HepG2 (cell line): ENCODE results near the gene URM1. TPM values are rescaled to one million over a fixed set of nuclear protein-coding genes. Genes with fewer than 3 reads are reported as not detected.
A peak's percentile ranks its signal among the peaks of the same experiment; 100 is the strongest.

Source experiments
- ISX ChIP-seq: sonication (generic); formaldehyde crosslinking; conservative IDR thresholded peaks from 2 replicates; pipeline ENCODE4 v1.5.0; 2020; ENCODE audit warnings: missing genetic modification reagents
- LBX2 ChIP-seq: sonication (generic); formaldehyde crosslinking; IDR thresholded peaks from 2 replicates; pipeline ENCODE4 v1.5.0; 2020; ENCODE audit warnings: missing genetic modification reagents, mild to moderate bottlenecking, borderline replicate concordance
- NONO ChIP-seq, 2 experiments: fragments of 450-650 bp in 1 of 2; sonication (generic) in 1 of 2; formaldehyde crosslinking in 1 of 2; IDR thresholded peaks in 1 of 2; conservative IDR thresholded peaks in 1 of 2; 2 replicates each; pipeline versions ENCODE4 v1.6.1 to v1.8.0; 2017 to 2022; ENCODE audit warnings: mild to moderate bottlenecking in 1 of 2, missing genetic modification reagents in 1 of 2, moderate library complexity in 1 of 2
- PATZ1 ChIP-seq: sonication (generic); formaldehyde crosslinking; IDR thresholded peaks from 2 replicates; pipeline ENCODE4 v1.4.0; 2020; ENCODE audit warnings: missing genetic modification reagents
- PCBP1 ChIP-seq: fragments of 200-400 bp; formaldehyde crosslinking; IDR thresholded peaks from 2 replicates; pipeline ENCODE4 v1.6.1; 2017; ENCODE audit warnings: mild to moderate bottlenecking, low read depth, low read length, borderline replicate concordance
- RAD51 ChIP-seq: fragments of 450-650 bp; IDR thresholded peaks from 2 replicates; pipeline ENCODE4 v1.6.1; 2016; ENCODE audit warnings: borderline replicate concordance
- TOPORS ChIP-seq: sonication (generic); formaldehyde crosslinking; IDR thresholded peaks from 2 replicates; pipeline ENCODE4 v1.8.0; 2023; ENCODE audit warnings: mild to moderate bottlenecking, missing genetic modification reagents
- ZBTB49 ChIP-seq: sonication (generic); formaldehyde crosslinking; IDR thresholded peaks from 2 replicates; pipeline ENCODE4 v1.4.0; 2020; ENCODE audit warnings: missing genetic modification reagents, borderline replicate concordance
- ZNF317 ChIP-seq: sonication (generic); formaldehyde crosslinking; IDR thresholded peaks from 2 replicates; pipeline ENCODE4 v1.5.0; 2020; ENCODE audit warnings: mild to moderate bottlenecking, missing genetic modification reagents
- ZNF510 ChIP-seq: sonication (generic); formaldehyde crosslinking; IDR thresholded peaks from 2 replicates; pipeline ENCODE4 v1.4.0; 2020; ENCODE audit warnings: low read depth, mild to moderate bottlenecking, missing genetic modification reagents
- polyA plus RNA-seq, 8 experiments: library from polyadenylated mRNA; depleted of rRNA in 3 of 8; stranded (reverse) in 7 of 8; unstranded in 1 of 8; fragments of >200 nt; fragmentation: Illumina TruSeq in 4 of 8; extraction: Trizol in 4 of 8; gene quantifications; 2 replicates each; pipeline versions ENCODE4 v1.2.1 to v1.2.3, GENCODE V29; 2011 to 2016; ENCODE audit warnings: low read depth in 4 of 8, missing spikeins in 1 of 8, mixed read lengths in 1 of 8; ENCODE audit not compliant: insufficient read depth in 1 of 8
- total RNA-seq, 5 experiments: library from RNA; depleted of rRNA; stranded (reverse); fragments of >200 nt; fragmentation: Illumina TruSeq; extraction: Trizol; gene quantifications; 2 replicates each; pipeline ENCODE4 v1.2.3, GENCODE V29; 2016; ENCODE audit warnings: low read depth in 1 of 5
- TF ChIP-seq, protein P1 (sequence below): IDR thresholded peaks from 2 replicates; pipeline ENCODE4 v1.6.1; 2016; ENCODE audit warnings: missing compliant biosample characterization, missing genetic modification reagents, borderline replicate concordance
- TF ChIP-seq, protein P2 (sequence below): sonication (generic); formaldehyde crosslinking; IDR thresholded peaks from 2 replicates; pipeline ENCODE4 v1.4.0; 2020; ENCODE audit warnings: mild to moderate bottlenecking, missing genetic modification reagents

The URM1 gene
- total and polyA plus RNA-seq, 2 of the 13 experiments (the other 11 are each of a cell fraction or from before 2014, with no cell fraction given): 37.1 to 41.3 TPM

DNA sequence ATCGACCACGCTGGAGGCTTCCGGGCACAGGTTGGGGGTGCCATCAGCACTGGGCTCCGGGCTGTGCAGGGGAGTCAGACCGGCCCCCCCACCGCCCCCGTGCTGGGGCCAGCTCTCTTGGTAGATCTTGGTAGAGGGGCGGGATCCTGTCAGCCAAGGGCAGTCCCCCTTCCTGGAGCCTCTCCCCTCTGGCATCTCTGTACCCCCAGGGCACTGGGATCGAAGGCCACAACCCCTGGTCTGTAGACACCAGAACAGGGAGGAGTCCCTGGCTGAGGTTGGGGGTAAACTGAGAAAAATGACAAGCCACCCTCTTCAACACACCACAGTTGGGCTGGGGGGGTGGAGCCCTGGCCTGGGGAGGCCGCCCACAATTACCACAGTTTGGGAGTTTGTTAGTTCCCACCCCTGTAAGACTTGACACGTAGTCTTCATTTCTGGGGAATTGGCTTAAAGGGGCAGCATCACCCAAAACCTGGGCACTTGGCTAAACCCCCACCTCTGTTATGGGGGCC is 50.4 kb downstream of the URM1 start (continued):
- TF ChIP-seq ZBTB49 (CRISPR knock-in tag) (no peak), TOPORS (CRISPR knock-in tag) (no peak), PCBP1 (0 out of 2 replicates have a peak, but pooled peaks have one; percentile 6), RAD51 (no peak), ISX (CRISPR knock-in tag) (no peak), ZNF317 (CRISPR knock-in tag) (peak; percentile 41; the same call in 1 of the 2 replicates), NONO (IDR thresholded peaks at IDR 0.05) (no peak), NONO (CRISPR knock-in tag; conservative IDR thresholded peaks at IDR 0.05) (no peak), ZNF510 (CRISPR knock-in tag) (no peak), PATZ1 (CRISPR knock-in tag) (peak; percentile 16; the same call in 1 of the 2 replicates), LBX2 (CRISPR knock-in tag) (no peak)
- TF ChIP-seq, protein P1, sequence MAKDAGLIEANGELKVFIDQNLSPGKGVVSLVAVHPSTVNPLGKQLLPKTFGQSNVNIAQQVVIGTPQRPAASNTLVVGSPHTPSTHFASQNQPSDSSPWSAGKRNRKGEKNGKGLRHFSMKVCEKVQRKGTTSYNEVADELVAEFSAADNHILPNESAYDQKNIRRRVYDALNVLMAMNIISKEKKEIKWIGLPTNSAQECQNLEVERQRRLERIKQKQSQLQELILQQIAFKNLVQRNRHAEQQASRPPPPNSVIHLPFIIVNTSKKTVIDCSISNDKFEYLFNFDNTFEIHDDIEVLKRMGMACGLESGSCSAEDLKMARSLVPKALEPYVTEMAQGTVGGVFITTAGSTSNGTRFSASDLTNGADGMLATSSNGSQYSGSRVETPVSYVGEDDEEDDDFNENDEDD (CRISPR knock-in tag): 0 out of 2 replicates have a peak, but pooled peaks have one; percentile 5
- TF ChIP-seq, protein P2, sequence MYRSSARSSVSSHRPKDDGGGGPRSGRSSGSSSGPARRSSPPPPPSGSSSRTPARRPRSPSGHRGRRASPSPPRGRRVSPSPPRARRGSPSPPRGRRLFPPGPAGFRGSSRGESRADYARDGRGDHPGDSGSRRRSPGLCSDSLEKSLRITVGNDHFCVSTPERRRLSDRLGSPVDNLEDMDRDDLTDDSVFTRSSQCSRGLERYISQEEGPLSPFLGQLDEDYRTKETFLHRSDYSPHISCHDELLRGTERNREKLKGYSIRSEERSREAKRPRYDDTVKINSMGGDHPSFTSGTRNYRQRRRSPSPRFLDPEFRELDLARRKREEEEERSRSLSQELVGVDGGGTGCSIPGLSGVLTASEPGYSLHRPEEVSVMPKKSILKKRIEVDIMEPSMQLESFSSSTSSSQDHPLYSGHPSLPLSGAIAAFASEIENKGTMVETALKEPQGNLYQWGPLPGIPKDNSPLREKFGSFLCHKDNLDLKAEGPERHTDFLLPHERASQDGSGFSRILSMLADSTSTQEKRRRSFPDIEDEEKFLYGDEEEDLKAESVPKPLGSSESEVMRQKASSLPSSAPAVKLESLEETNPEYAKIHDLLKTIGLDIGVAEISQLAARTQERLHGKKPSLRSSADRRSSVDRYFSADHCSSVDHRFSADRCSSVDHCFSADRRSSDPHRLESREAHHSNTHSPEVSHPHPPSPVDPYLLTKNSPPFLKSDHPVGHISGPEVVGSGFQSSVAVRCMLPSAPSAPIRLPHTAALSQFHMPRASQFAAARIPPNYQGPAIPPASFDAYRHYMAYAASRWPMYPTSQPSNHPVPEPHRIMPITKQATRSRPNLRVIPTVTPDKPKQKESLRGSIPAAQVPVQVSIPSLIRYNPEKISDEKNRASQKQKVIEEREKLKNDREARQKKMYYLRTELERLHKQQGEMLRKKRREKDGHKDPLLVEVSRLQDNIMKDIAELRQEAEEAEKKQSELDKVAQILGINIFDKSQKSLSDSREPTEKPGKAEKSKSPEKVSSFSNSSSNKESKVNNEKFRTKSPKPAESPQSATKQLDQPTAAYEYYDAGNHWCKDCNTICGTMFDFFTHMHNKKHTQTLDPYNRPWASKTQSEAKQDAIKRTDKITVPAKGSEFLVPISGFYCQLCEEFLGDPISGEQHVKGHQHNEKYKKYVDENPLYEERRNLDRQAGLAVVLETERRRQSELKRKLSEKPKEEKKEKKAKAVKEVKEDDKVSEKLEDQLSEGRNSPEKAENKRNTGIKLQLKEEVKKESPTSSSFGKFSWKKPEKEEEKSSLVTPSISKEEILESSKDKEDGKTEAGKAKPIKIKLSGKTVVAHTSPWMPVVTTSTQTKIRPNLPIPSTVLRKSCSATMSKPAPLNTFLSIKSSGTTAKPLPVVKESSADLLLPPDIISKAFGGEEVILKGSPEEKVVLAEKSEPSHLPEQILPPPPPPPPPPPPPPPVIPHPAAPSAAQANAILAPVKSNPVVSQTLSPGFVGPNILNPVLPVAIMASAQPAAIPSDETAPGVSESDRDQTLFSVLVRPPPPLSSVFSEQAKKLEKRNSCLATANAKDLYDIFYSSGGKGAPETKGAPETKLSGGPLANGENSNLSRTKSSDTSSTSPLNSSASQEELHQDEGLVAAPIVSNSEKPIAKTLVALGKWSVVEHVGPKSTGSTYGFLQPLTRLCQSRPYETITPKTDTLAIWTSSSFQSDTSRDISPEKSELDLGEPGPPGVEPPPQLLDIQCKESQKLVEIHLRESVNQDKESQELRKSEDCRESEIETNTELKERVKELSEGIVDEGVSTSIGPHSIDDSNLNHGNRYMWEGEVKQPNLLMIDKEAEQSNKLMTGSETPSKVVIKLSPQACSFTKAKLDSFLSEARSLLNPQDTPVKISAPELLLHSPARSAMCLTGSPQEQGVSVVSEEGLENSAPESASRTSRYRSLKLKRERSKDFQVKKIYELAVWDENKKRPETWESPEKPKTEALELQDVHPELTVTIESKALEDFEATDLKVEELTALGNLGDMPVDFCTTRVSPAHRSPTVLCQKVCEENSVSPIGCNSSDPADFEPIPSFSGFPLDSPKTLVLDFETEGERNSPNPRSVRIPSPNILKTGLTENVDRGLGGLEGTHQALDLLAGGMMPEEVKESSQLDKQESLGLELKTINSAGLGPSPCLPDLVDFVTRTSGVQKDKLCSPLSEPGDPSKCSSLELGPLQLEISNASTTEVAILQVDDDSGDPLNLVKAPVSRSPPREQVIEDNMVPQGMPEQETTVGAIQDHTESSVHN (CRISPR knock-in tag): no peak
